GM12865 (cell line): ENCODE results near the gene FHOD1.

Source experiments
- DNase-seq: peaks from one replicate; pipeline ENCODE4 v3.0.0; 2010; ENCODE audit warnings: low read depth
- H3K4me3 ChIP-seq: 2 replicates; pipeline ENCODE4 v1.5.1; 2011; ENCODE audit warnings: mild to moderate bottlenecking, low read depth, low read length, control low read depth
- CTCF ChIP-seq: IDR thresholded peaks from 2 replicates; pipeline ENCODE4 v1.5.1; 2011; ENCODE audit warnings: low read length, control low read depth, low read depth, inconsistent platforms; ENCODE audit not compliant: insufficient read depth; ENCODE audit errors: missing control alignments

FHOD1 gene

GRCh38 chr16:67238278-67238575 lies 9.1 kb downstream of the FHOD1 start:
- no peak overlapping the region for H3K4me3 ChIP-seq
- no peak for TF ChIP-seq CTCF
- DNase-seq, result no peak

GRCh38 chr16:67237396-67238277 lies 9.6 kb downstream of the FHOD1 start:
- H3K4me3 ChIP-seq, result no peak overlapping the region
- TF ChIP-seq CTCF, result no peak
- DNase-seq, result no peak

- no peak overlapping the region for H3K4me3 ChIP-seq
- DNase-seq, result peak; percentile 81
- TF ChIP-seq CTCF, result no peak
These were observed 10.5 kb downstream of the FHOD1 start for GRCh38 chr16:67236563-67237395.

DNA sequence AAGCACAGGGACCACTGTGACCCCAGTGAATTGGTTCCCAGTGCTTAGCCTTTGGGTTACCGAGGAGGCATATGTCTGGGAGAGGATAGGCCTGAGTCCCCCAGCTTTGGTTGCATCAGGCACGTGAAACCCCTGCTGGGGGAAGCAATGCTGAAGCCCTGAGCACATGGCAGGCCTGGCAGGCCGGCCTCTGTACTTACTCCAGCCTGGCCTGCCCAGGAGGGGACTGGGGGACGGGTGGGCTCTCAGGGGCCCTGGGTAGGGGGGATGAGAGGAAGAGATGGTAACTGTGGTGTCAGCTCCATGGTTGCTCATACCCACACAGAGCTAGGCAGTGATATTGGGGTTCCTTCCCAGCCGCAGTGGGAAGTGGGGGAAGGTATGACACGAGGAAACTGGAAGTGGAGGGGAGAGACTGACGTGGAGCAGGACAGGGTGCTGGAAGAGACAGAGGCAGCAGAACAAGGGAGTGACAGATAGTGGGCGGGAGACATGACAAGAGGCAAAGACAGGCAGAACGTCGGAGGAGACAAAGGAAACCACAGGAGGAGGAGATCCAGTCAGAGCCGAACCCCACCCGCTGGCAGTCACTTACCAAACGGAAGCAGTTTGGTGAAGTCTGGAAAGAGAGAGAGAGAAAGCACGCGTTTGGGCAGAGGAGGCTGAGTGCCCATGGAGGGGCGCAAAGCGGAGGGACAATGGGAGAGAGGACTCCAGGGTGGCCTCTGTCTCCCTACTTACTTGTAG lies 11.3 kb downstream of the FHOD1 start:
- no peak for DNase-seq
- no peak for TF ChIP-seq CTCF
- no peak overlapping the region for H3K4me3 ChIP-seq

- H3K4me3 ChIP-seq, result no peak overlapping the region
- no peak for DNase-seq
- TF ChIP-seq CTCF, result no peak
These were observed 13.1 kb downstream of the FHOD1 start for GRCh38 chr16:67234180-67234597.

DNA sequence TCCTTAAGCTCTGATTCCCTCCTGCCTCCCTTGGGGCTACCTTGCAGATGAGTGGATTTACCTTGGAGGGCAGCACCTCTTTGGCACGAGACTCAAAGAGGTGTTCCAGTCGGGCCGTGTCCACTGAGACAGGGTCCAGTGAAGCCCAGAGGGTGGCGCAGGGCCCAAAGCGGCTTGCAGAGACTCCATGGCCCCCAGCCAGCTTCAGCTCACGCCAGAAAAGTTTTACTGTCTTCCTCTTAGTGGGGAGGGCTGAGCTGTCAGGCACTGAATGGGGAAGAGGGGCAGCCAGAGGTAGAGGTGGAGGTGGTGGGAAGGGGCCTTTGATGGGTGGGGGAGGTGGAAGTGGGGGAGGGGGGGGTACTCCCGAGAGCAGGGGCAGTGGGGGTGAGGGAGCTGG lies 13.7 kb downstream of the FHOD1 start:
- TF ChIP-seq CTCF, result no peak
- H3K4me3 ChIP-seq, result no peak overlapping the region
- DNase-seq, result no peak
